Bronchial epithelial cell (primary cell): ENCODE measurements around the gene SLC39A12. TPM values are rescaled to one million over a fixed set of nuclear protein-coding genes. Genes with fewer than 3 reads are reported as not detected.

Experiments used
- DNase-seq: peaks from one replicate; pipeline ENCODE4 v3.0.0-alpha.2; 2010; ENCODE audit warnings: low read depth
- FAIRE-seq: peaks from 2 replicates; lab custom pipeline; 2011; peaks lifted over from hg19 to GRCh38; lab: Jason Lieb, UNC
- H3K27me3 ChIP-seq: 2 replicates; pipeline ENCODE4 v1.5.1; 2011; ENCODE audit warnings: low read length; ENCODE audit not compliant: control insufficient read depth, insufficient read depth
- H3K36me3 ChIP-seq: 2 replicates; pipeline ENCODE4 v1.5.1; 2011; ENCODE audit warnings: low read length; ENCODE audit not compliant: control insufficient read depth, insufficient read depth
- H3K4me3 ChIP-seq: 2 replicates; pipeline ENCODE4 v1.5.1; 2011; ENCODE audit warnings: mild to moderate bottlenecking, low read depth, low read length, control low read depth
- CTCF ChIP-seq: IDR thresholded peaks from 2 replicates; pipeline ENCODE4 v1.5.1; 2011; ENCODE audit warnings: mild to moderate bottlenecking, moderate library complexity, low read length, control low read depth, inconsistent platforms; ENCODE audit not compliant: insufficient read depth, severe bottlenecking
- total RNA-seq: library from RNA; depleted of rRNA; stranded (reverse); fragments of >200 nt; gene quantifications from 2 replicates; pipeline ENCODE4 v1.2.1, GENCODE V29; 2014

Gene SLC39A12
- total RNA-seq, 1 donor from 2014 or later: not detected

DNA sequence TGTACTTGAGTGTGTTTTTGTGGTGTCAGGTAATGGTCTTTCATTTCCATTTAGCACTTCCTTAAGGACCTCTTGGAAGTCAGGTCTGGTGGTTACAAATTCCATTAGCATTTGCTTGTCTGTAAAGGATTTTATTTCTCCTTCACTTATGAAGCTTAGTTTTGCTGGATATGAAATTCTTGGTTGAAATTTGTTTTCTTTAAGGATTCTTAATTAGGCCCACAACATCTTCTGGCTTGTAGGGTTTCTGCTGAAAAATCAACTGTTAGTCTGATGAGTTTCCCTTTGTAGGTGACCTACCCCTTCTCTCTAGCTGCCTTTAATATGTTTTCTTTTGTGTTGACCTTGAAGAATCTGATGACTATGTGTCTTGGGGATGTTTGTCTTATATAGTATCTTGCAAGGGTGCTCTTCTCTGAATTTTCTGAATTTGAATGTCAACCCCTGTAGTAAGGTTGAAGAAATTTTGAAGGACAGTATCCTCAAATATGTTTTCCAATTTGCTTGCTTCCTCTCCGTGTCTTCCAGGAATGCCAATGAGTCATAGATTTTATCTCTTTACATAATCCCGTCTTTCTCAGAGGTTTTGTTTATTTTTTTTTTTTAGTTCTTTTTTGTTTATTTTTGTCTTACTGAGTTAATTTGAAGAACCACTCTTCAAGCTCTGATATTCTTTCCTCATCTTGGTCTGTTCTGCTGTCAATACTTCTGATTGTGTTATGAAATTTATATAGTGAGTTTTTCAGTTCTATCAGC lies 70.2 kb downstream of the SLC39A12 start:
- FAIRE-seq: no peak
- Histone ChIP-seq H3K36me3 (no peaks in the 10 kb centered on the region), H3K27me3 (no peaks in the 10 kb centered on the region), H3K4me3 (no peak overlapping the region)
- no peak for TF ChIP-seq CTCF
- no peak for DNase-seq

DNA sequence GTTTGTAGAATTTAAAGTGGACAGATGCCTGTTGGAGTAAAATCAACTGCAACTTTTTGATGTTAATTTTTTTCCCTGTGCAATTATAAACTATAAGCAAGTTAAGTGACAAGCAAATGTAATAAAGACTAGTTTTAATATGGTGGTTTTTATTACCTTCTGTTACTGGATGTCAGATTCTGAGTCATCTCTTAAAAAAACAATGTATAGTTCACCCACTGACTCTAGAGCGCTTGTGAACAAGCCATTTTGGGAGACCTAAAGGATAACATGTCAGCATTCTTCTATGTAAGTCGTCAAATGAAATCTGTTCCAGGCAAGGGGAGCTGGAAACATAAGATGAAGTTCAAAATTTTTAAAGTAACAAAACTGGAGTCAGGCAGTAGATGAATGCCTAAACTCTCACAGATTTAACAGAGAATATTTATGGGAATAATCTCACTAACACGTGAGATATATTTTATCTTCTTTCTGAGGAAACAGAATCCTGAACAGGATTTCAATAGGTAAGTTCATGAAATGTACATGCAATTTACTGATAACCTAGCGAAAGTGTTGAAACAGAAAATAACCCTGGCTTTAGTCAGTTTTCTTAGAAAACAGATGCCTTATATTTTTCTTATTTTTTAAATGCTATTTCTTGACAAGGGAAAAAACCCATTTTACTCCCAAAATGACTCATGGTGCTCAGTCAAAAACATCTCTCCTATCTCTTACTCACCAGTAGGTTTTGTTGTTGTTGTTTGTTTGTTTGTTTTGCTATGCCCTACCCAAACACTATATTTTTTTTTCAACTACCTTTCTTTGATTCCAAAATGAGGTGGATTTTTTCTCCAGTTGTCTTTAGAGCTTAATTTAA lies 91.7 kb downstream of the SLC39A12 start:
- DNase-seq: no peak
- Histone ChIP-seq H3K36me3 (no peaks in the 10 kb centered on the region), H3K27me3 (no peaks in the 10 kb centered on the region), H3K4me3 (no peak overlapping the region)
- no peak for FAIRE-seq
- TF ChIP-seq CTCF: no peak

- no peak for TF ChIP-seq CTCF
- FAIRE-seq (no peak), DNase-seq (no peak)
- Histone ChIP-seq H3K27me3 (no peaks in the 10 kb centered on the region), H3K36me3 (no peaks in the 10 kb centered on the region), H3K4me3 (no peak overlapping the region)
Measured at GRCh38 chr10:18044976-18045720, 93.4 kb downstream of the SLC39A12 start.

- DNase-seq: no peak
- no peak overlapping the region for H3K4me3 ChIP-seq
- no peaks in the 10 kb centered on the region for H3K27me3 ChIP-seq
- no peaks in the 10 kb centered on the region for H3K36me3 ChIP-seq
- TF ChIP-seq CTCF: no peak
- no peak for FAIRE-seq
Measured at GRCh38 chr10:18056583-18056982, 104.9 kb downstream of the SLC39A12 start.

DNA sequence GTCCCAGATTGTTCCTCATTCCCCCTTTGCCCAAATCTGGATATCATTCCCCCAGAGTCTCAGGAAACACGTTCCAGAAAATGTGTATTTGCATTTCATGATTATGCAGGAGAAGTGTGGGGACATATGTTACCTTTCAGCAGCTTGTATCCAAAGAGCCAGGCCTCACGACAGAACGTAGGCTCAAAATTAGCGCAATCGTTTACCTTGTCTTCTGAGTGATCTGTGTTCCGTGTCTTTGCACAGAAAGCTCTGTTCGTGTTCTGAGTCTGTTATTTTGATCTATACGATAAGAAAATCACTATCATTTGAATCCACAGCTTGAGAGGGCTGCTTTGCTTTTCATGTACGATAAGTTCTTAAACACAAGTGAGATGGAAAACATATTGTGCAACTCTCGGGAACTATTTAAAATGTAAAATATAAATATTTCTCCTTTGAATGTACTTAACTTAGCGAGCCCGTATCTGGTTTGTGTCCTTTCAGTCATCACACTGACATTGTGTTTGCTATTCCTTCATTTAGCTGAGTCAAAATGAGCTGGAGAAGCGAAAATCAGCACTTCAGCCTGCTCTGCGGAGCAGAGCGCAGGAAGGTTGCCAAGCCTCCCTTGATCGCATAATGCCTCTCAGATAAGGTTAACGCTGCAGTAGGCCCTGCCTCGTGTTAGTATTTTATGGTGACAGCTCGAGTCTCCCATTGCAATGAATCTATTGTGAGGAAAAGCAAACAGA lies 108.3 kb downstream of the SLC39A12 start:
- FAIRE-seq (no peak), DNase-seq (no peak)
- H3K36me3 ChIP-seq: no peaks in the 10 kb centered on the region
- no peak for TF ChIP-seq CTCF
- no peaks in the 10 kb centered on the region for H3K27me3 ChIP-seq
- H3K4me3 ChIP-seq: no peak overlapping the region
